OCI-LY3 (cell line): Measurements from ENCODE around the gene ADCY5.

Experiments used
- EZH2phosphoT487 ChIP-seq: fragments of 200-600 bp; shearing (Covaris generic); IDR thresholded peaks from 2 replicates; pipeline ENCODE4 v1.6.1; 2018; ENCODE audit warnings: antibody characterized with exemption, mixed run types, low read depth
- TF ChIP-seq, protein P1 (sequence below): fragments of 200-600, 300-600 bp; sonication (generic); IDR thresholded peaks from 2 replicates; pipeline ENCODE4 v1.5.1; 2014; ENCODE audit warnings: antibody characterized with exemption, low read length, low read depth

DNA sequence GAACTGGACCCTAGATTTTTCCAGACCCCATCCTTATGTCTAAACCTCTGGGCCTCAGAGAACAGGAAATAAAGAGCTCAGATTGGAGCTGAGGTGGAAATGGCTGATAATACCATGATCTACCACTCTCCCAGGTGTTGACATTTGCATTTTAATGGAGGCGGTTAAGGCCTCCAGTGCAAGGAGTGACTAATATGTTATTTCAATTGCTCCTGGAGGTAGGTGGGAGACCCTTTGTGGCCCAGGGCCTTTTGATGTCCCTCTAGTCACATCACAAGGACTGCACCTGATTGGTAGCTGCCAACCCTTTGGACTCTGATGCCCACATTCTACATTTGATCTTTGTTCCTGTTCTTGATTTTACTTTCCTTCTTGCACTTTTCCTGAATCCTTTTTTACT, 9.0 kb upstream of the ADCY5 start:
- TF ChIP-seq EZH2phosphoT487, result no peak
- TF ChIP-seq, protein P1, sequence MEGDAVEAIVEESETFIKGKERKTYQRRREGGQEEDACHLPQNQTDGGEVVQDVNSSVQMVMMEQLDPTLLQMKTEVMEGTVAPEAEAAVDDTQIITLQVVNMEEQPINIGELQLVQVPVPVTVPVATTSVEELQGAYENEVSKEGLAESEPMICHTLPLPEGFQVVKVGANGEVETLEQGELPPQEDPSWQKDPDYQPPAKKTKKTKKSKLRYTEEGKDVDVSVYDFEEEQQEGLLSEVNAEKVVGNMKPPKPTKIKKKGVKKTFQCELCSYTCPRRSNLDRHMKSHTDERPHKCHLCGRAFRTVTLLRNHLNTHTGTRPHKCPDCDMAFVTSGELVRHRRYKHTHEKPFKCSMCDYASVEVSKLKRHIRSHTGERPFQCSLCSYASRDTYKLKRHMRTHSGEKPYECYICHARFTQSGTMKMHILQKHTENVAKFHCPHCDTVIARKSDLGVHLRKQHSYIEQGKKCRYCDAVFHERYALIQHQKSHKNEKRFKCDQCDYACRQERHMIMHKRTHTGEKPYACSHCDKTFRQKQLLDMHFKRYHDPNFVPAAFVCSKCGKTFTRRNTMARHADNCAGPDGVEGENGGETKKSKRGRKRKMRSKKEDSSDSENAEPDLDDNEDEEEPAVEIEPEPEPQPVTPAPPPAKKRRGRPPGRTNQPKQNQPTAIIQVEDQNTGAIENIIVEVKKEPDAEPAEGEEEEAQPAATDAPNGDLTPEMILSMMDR, result no peak
